Activated CD4-positive, alpha-beta T cell treated with anti-CD3 and anti-CD28 coated beads for 1 hour (primary cell): ENCODE results near the gene RPE.

Experiments
- DNase-seq: peaks from one replicate; pipeline ENCODE4 v3.0.0-alpha.2; 2020

The RPE gene

GRCh38 chr2:210003359-210003758 lies 921 bp downstream of the RPE start:
- no peak for DNase-seq

- no peak for DNase-seq
Measured at GRCh38 chr2:210004881-210005280, 2.4 kb downstream of the RPE start.

- DNase-seq, result no peak
Measured at GRCh38 chr2:210007895-210008294, 5.5 kb downstream of the RPE start.

GRCh38 chr2:210009126-210009525 lies 6.7 kb downstream of the RPE start:
- no peak for DNase-seq

GRCh38 chr2:210009896-210010295 lies 7.5 kb downstream of the RPE start:
- DNase-seq, result no peak

GRCh38 chr2:210020138-210020537 lies 17.7 kb downstream of the RPE start:
- no peak for DNase-seq

GRCh38 chr2:210022824-210023223 lies 20.4 kb downstream of the RPE start:
- DNase-seq, result no peak

- no peak for DNase-seq
Measured at GRCh38 chr2:210027608-210028007, 25.2 kb downstream of the RPE start.

- no peak for DNase-seq
Measured at GRCh38 chr2:210028178-210028577, 25.7 kb downstream of the RPE start.

GRCh38 chr2:210034087-210034683 lies 31.7 kb downstream of the RPE start:
- no peak for DNase-seq

GRCh38 chr2:210035679-210036078 lies 33.2 kb downstream of the RPE start:
- no peak for DNase-seq

- DNase-seq, result no peak
Measured at GRCh38 chr2:210038078-210038477, 35.6 kb downstream of the RPE start.

GRCh38 chr2:210046851-210047500 lies 44.5 kb downstream of the RPE start:
- DNase-seq, result no peak

GRCh38 chr2:210049831-210050230 lies 47.4 kb downstream of the RPE start:
- DNase-seq, result no peak

- DNase-seq, result no peak
Measured at GRCh38 chr2:210050885-210051284, 48.4 kb downstream of the RPE start.

- DNase-seq, result no peak
Measured at GRCh38 chr2:210054696-210055095, 52.3 kb downstream of the RPE start.

GRCh38 chr2:210055825-210056224 lies 53.4 kb downstream of the RPE start:
- DNase-seq, result no peak

- DNase-seq, result no peak
Measured at GRCh38 chr2:210063306-210063705, 60.9 kb downstream of the RPE start.
